BJ (cell line): Measurements from ENCODE around the gene C2CD2L. TPM values are rescaled to one million over a fixed set of nuclear protein-coding genes. Genes with fewer than 3 reads are reported as not detected.

Experiments
- CTCF ChIA-PET: fragments of 350-600 bp; formaldehyde crosslinking; extraction: SDS; loops from one replicate; lab custom pipeline; 2021; ENCODE audit warnings: antibody characterized with exemption, inconsistent platforms; lab: Yijun Ruan, JAX
- POLR2A ChIA-PET: fragments of 300-600 bp; sonication (Branson Sonifier 250); formaldehyde crosslinking; extraction: SDS; loops from one replicate; lab custom pipeline; 2021; ENCODE audit warnings: antibody characterized with exemption; lab: Charles Lee
- DNase-seq: peaks from one replicate; pipeline ENCODE4 v3.0.0-alpha.2; 2011; ENCODE audit warnings: low read depth
- H3K27me3 ChIP-seq: 2 replicates; pipeline ENCODE4 v1.6.0; 2011; ENCODE audit warnings: low read length; ENCODE audit not compliant: control insufficient read depth, insufficient read depth
- H3K36me3 ChIP-seq: 2 replicates; pipeline ENCODE4 v1.5.1; 2011; ENCODE audit warnings: low read length; ENCODE audit not compliant: control insufficient read depth, insufficient read depth
- H3K4me3 ChIP-seq: 2 replicates; pipeline ENCODE4 v1.5.1; 2011; ENCODE audit warnings: low read depth, mild to moderate bottlenecking, control low read depth, low read length
- polyA plus RNA-seq: library from polyadenylated mRNA; depleted of rRNA; stranded (reverse); fragments of >200 nt; gene quantifications from 2 replicates; pipeline ENCODE4 v1.2.3, GENCODE V29; 2011
- TF ChIP-seq, protein P1 (sequence below): IDR thresholded peaks from 2 replicates; pipeline ENCODE4 v1.5.1; 2011; ENCODE audit warnings: low read depth, mild to moderate bottlenecking, control low read depth, inconsistent platforms, low read length, moderate library complexity; ENCODE audit not compliant: insufficient read depth

C2CD2L gene
- polyA plus RNA-seq, 1 experiment, result 5.7 TPM

DNA sequence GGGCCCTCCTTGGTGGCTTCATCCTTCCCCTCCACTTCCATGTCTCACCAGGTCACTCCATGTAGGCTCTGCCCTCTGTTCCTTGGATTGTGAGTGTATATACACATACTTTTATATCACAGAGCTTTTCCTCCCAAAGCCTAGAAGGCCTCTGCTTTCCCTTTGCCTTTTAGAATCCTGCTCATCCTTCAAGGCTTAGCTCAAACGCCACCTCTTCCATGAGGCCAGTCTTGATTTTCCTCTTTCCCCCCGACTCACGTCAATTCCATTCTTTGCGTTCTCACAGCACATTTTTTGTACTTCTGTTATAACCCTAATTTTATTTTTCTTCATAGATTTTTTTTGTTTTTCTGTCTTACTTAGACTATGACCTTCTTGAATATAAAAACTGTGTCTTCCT, 45.5 kb downstream of the C2CD2L start:
- H3K36me3 ChIP-seq, result no peaks in the 10 kb centered on the region
- no peak overlapping the region for H3K4me3 ChIP-seq
- peaks cover 26% of the 10 kb centered on the region for H3K27me3 ChIP-seq
- TF ChIP-seq, protein P1, sequence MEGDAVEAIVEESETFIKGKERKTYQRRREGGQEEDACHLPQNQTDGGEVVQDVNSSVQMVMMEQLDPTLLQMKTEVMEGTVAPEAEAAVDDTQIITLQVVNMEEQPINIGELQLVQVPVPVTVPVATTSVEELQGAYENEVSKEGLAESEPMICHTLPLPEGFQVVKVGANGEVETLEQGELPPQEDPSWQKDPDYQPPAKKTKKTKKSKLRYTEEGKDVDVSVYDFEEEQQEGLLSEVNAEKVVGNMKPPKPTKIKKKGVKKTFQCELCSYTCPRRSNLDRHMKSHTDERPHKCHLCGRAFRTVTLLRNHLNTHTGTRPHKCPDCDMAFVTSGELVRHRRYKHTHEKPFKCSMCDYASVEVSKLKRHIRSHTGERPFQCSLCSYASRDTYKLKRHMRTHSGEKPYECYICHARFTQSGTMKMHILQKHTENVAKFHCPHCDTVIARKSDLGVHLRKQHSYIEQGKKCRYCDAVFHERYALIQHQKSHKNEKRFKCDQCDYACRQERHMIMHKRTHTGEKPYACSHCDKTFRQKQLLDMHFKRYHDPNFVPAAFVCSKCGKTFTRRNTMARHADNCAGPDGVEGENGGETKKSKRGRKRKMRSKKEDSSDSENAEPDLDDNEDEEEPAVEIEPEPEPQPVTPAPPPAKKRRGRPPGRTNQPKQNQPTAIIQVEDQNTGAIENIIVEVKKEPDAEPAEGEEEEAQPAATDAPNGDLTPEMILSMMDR, result no peak
- no peak for DNase-seq
- ChIA-PET POLR2A (no interaction called here), CTCF (interaction anchor here (0.7 to 1.4 kb wide), 3 partner anchors 11 to 170 kb away, joined by 3 to 4 read pairs (median 4); no protein-coding TSS in a partner anchor)

GRCh38 chr11:119153049-119153818, 46.1 kb downstream of the C2CD2L start:
- POLR2A ChIA-PET, result no interaction called here
- TF ChIP-seq, protein P1, result no peak
- no peak for DNase-seq
- Histone ChIP-seq H3K27me3 (peaks cover 26% of the 10 kb centered on the region), H3K36me3 (no peaks in the 10 kb centered on the region), H3K4me3 (no peak overlapping the region)
- CTCF ChIA-PET, result interaction anchor here (0.9 to 1.5 kb wide), 4 partner anchors 11 to 16 kb away, joined by 3 to 4 read pairs (median 4); no protein-coding TSS in a partner anchor

GRCh38 chr11:119154178-119154577, 47.0 kb downstream of the C2CD2L start:
- H3K27me3 ChIP-seq, result peaks cover 26% of the 10 kb centered on the region
- TF ChIP-seq, protein P1, result no peak
- ChIA-PET POLR2A (interaction anchor here (0.7 kb wide), 1 partner anchor 59 kb away, joined by 19 read pairs; no protein-coding TSS in a partner anchor), CTCF (interaction anchor here (0.8 to 3.3 kb wide), 5 partner anchors 9 to 37 kb away, joined by 3 to 18 read pairs (median 3); no protein-coding TSS in a partner anchor)
- H3K36me3 ChIP-seq, result no peaks in the 10 kb centered on the region
- no peak for DNase-seq
- H3K4me3 ChIP-seq, result no peak overlapping the region

DNA sequence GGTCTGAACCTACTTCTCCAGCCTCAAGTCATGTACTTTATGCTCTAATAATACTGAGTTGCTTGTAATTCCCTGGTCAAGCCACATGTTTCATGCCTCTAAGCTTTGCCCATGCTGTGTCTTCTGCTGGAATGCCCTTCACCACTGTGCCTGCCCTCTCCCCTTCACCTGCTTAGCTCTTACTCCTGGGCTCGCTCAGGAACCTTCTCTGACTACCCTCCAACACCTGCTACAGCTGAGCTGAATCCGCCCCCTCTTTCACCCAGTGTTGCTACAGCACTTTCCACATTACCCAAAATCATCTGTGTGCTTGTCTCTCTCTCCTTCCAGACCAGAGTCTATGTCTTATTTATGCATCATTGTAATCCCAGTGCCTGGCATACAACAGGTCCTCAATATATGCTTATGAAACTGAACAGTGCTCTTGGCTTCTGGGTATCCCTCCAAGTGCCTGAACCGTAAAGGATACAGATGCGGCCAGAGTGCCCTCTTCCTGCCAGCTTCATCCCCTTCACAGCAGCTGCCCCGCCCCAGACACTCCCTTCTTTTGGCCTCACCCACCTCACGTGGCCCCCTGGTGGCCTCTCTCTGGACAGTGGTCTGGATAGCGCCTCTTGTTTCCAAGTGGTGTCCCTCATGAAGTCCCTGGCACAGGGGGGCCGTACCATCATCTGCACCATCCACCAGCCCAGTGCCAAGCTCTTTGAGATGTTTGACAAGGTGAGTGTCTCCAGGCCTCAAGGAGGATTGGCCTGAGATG, 48.8 kb downstream of the C2CD2L start:
- Histone ChIP-seq H3K36me3 (no peaks in the 10 kb centered on the region), H3K27me3 (peaks cover 13% of the 10 kb centered on the region), H3K4me3 (no peak overlapping the region)
- ChIA-PET CTCF (interaction anchor here (1.3 to 3.3 kb wide), 4 partner anchors 11 to 34 kb away, joined by 5 to 18 read pairs (median 8); partner anchors contain the start of genes HINFP and NLRX1), POLR2A (no interaction called here)
- TF ChIP-seq, protein P1, result peak; percentile 32; the same call in 1 of the 2 replicates
- DNase-seq, result no peak

DNA sequence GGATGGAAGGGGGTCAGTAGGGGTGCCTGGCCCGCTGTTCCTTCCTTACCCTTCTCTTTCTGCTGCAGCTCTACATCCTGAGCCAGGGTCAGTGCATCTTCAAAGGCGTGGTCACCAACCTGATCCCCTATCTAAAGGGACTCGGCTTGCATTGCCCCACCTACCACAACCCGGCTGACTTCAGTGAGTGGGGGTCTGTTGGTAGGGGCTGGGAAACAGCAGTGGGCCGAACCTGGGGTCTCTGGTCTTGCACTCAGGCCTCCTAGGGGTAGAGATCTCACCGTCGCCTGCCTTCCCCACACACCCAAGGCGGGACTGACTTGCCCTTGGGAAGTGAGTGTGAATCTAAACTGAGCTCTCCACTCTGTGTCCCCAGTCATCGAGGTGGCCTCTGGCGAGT, 49.4 kb downstream of the C2CD2L start:
- ChIA-PET POLR2A (no interaction called here), CTCF (interaction anchor here (0.7 to 3.3 kb wide), 6 partner anchors 8 to 562 kb away, joined by 3 to 18 read pairs (median 4); partner anchors contain the start of genes ABCG4 and HINFP)
- TF ChIP-seq, protein P1, result no peak
- Histone ChIP-seq H3K27me3 (peaks cover 13% of the 10 kb centered on the region), H3K36me3 (no peaks in the 10 kb centered on the region), H3K4me3 (no peak overlapping the region)
- no peak for DNase-seq
